HG02840 (cell line): ENCODE results near the gene SSR2.

Source experiments
- ATAC-seq: cut with Tn5 transposase; IDR thresholded peaks from one replicate; pipeline ENCODE4 v1.9.1; 2021; ENCODE audit warnings: mild to moderate bottlenecking, moderate library complexity, moderate number of reproducible peaks; ENCODE audit not compliant: unreplicated experiment, low FRiP score

SSR2 gene

GRCh38 chr1:155975375-155976061 is 45.2 kb downstream of the SSR2 start:
- no peak for ATAC-seq

DNA sequence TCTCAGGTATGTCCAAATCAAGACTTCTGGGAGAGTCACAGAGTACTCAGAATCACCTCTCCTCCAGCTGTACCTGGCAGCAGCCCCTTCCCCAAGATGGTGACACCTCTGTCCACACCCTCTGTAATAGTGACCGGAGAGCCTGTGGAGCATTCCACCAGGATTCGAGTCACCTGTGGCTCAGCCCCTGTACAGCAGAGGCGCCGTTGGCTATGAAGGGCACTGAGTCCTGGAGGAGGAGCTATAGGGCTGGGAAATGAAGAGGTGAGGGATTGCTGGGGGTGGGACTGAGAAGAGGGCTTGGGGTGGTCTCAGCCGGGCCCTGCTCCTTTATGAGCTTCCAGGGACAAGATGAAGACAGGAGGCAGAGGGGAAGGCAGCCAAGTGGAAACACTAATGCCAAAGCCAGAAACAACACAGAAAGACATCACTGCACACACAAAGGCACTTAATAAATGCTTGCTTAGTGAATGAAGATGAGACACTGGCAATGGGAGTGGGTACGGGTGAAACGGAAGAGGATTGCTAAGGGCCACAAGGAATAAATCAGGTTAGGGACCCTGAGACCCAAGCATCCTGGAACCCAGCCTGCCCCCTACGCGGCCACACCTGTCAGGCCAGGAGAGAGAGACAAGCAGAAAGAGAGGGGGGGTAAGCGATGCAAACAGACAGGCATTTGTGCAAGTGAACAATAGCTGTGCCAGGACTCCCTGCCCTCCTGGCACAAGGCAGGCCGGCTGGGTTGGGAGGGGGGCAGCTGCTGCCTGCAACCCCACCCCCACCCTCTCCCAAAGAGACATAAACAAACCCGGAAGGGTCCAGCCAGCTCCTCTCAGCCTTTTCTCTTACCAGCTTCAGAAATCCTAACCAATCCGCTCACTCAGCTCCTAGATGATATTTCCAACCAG is 46.3 kb downstream of the SSR2 start:
- ATAC-seq: no peak

DNA sequence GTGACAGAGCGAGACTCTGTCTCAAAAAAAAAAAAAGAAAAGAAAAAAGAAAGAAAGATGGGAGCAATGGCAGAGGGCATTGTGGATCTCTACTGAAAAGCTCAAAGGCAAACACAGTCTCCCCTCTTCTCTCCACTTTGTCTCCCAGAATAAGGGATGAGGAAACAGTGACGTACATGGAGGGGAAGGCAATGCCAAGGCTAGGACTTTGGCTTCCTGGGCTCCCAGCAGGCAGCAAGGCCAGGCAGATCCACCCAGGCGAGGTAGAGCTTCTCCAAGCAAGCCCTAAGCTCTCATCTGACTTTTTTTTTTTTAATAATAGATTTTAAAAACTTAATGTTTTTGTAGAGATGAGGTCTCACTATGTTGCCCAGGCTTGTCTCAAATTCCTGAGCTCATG is 47.0 kb downstream of the SSR2 start:
- no peak for ATAC-seq

GRCh38 chr1:155971910-155972809 is 48.6 kb downstream of the SSR2 start:
- no peak for ATAC-seq

- no peak for ATAC-seq
Measured at GRCh38 chr1:155970531-155971167, 50.1 kb downstream of the SSR2 start.

GRCh38 chr1:155969377-155969791 is 51.4 kb downstream of the SSR2 start:
- ATAC-seq: no peak

DNA sequence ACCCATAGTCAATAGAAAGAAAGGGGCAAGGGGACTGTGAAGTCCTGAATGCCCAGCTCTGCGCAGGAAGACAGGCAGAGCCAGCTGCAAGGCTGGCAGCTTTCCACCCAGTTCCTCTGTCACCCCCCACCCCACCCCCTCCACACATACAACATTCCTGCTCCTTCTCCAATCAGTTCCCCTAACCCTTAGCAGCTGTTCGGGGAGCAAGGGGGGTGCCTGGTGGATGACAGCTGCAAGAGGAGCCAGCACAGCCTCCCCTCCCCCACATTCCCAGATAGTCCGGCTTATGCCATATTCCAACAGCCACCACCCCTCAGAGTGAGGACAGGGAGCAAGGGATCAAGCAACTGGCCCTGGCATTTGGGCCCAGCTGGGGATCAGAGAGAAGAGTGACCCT is 52.1 kb downstream of the SSR2 start:
- no peak for ATAC-seq

DNA sequence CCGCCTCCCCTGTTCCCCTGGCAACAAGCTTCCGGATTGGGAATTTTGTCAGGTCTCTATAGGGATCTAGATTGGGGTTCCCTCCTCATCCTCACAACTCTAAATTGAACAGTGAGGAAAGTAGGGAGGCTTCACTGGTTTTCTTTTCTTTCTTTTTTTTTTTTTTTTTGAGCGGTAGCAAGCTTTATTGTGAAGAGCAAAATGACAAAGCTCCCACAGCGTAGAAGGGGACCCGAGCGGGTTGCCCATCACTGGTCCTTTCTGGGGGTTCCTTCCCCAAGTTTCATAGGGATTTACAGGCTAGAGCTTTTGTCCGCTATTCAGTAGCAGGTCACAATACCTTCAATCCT is 52.7 kb downstream of the SSR2 start:
- no peak for ATAC-seq

- no peak for ATAC-seq
Measured at GRCh38 chr1:155967341-155968050, 53.3 kb downstream of the SSR2 start.

GRCh38 chr1:155966750-155967149 is 54.0 kb downstream of the SSR2 start:
- no peak for ATAC-seq

- no peak for ATAC-seq
Measured at GRCh38 chr1:155966135-155966534, 54.6 kb downstream of the SSR2 start.

DNA sequence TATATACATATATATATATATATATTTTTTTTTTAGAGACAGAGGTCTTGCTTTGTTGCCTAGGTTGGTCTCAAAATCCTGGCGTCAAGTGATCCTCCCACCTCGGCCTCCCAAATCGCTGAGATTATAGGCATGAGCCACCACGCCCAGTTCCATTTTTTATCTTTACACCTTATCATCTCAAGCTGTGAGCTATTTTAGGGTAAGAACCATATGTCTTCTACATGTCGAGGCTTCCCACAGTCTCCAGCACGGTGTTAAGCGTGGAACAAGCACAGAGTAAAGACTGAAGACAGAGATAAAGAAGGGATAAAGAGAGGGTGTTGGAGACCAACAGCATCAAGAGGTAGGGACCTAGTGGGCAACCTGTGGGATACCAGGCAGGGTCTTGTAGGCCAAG is 56.6 kb downstream of the SSR2 start:
- ATAC-seq: no peak

- ATAC-seq: no peak
Measured at GRCh38 chr1:155962599-155963211, 58.0 kb downstream of the SSR2 start.

GRCh38 chr1:155961937-155962336 is 58.8 kb downstream of the SSR2 start:
- ATAC-seq: no peak

- no peak for ATAC-seq
Measured at GRCh38 chr1:155960081-155960745, 60.5 kb downstream of the SSR2 start.
